K562 (cell line): ENCODE measurements around the gene VPS13D. TPM values are rescaled to one million over a fixed set of nuclear protein-coding genes. Genes with fewer than 3 reads are reported as not detected.

Experiments used
- ARNT ChIP-seq, 2 experiments: fragments of 450-650 bp; IDR thresholded peaks; 2 replicates each; pipeline ENCODE4 v1.6.1; 2016; ENCODE audit warnings: mild to moderate bottlenecking in 1 of 2
- ATF4 ChIP-seq: fragments of 450-650 bp; formaldehyde crosslinking; IDR thresholded peaks from 2 replicates; pipeline ENCODE4 v1.4.0; 2022; ENCODE audit warnings: mild to moderate bottlenecking, moderate library complexity
- CHD1 ChIP-seq: fragments of 200-600 bp; sonication (generic); IDR thresholded peaks from one replicate; pipeline ENCODE4 v1.6.1; 2012; ENCODE audit warnings: mild to moderate bottlenecking, moderate library complexity, low read length, inconsistent platforms
- GATAD2A ChIP-seq: fragments of 450-650 bp; IDR thresholded peaks from 2 replicates; pipeline ENCODE4 v1.6.1; 2017
- GTF2A2 ChIP-seq: IDR thresholded peaks from 2 replicates; pipeline ENCODE4 v1.6.1; 2016; ENCODE audit warnings: mild to moderate bottlenecking, missing genetic modification characterization, missing compliant biosample characterization
- HDGF ChIP-seq: fragments of 450-650 bp; IDR thresholded peaks from 2 replicates; pipeline ENCODE4 v1.6.1; 2016
- HINFP ChIP-seq: fragments of 450-650 bp; conservative IDR thresholded peaks from 2 replicates; pipeline ENCODE4 v1.6.1; 2016; ENCODE audit warnings: missing genetic modification characterization, low read depth, mild to moderate bottlenecking, control low read depth, missing compliant biosample characterization
- HOMEZ ChIP-seq: fragments of 250-450 bp; sonication (Bioruptor Pico); IDR thresholded peaks from 2 replicates; pipeline ENCODE4 v1.4.0; 2020; ENCODE audit warnings: mild to moderate bottlenecking, moderate library complexity
- MAFF ChIP-seq: IDR thresholded peaks from 2 replicates; pipeline ENCODE4 v1.6.1; 2012; ENCODE audit warnings: low read length, improper control_type of control experiment
- MYC ChIP-seq, 2 experiments: fragments of 250-450 bp in 1 of 2; sonication (Bioruptor Pico) in 1 of 2; IDR thresholded peaks; 2 replicates each; pipeline versions ENCODE4 v1.5.1 to v1.6.1; 2012 to 2021; ENCODE audit warnings: low read depth in 2 of 2, borderline replicate concordance in 1 of 2, improper control_type of control experiment in 1 of 2, low read length in 1 of 2, mild to moderate bottlenecking in 1 of 2, moderate library complexity in 1 of 2
- PHTF2 ChIP-seq: fragments of 250-450 bp; sonication (Bioruptor Pico); IDR thresholded peaks from 2 replicates; pipeline ENCODE4 v1.5.0; 2021; ENCODE audit warnings: mild to moderate bottlenecking
- PPARD ChIP-seq: fragments of 250-450 bp; sonication (Bioruptor Pico); IDR thresholded peaks from 2 replicates; pipeline ENCODE4 v1.8.0; 2022; ENCODE audit warnings: inconsistent platforms, mild to moderate bottlenecking, moderate library complexity
- PYGO2 ChIP-seq: fragments of 450-650 bp; IDR thresholded peaks from 2 replicates; pipeline ENCODE4 v1.6.1; 2016; ENCODE audit warnings: mild to moderate bottlenecking, missing genetic modification characterization, moderate library complexity, missing compliant biosample characterization
- ZNF280A ChIP-seq: fragments of 450-650 bp; IDR thresholded peaks from 2 replicates; pipeline ENCODE4 v1.6.1; 2018; ENCODE audit warnings: mild to moderate bottlenecking, low read depth; ENCODE audit not compliant: partially characterized antibody
- ZNF444 ChIP-seq: fragments of 250-450 bp; sonication (Bioruptor Pico); IDR thresholded peaks from 2 replicates; pipeline ENCODE4 v1.4.0; 2020; ENCODE audit warnings: mild to moderate bottlenecking, moderate library complexity
- ZNF609 ChIP-seq: sonication (generic); formaldehyde crosslinking; IDR thresholded peaks from 2 replicates; pipeline ENCODE4 v1.8.1; 2023; ENCODE audit warnings: missing genetic modification reagents, mild to moderate bottlenecking, borderline replicate concordance
- ZNF766 ChIP-seq: fragments of 200-800 bp; sonication (Bioruptor generic); conservative IDR thresholded peaks from 2 replicates; pipeline ENCODE4 v1.6.1; 2016; ENCODE audit warnings: missing genetic modification characterization, missing compliant biosample characterization
- polyA plus RNA-seq, 8 experiments: library from polyadenylated mRNA; depleted of rRNA in 4 of 8; stranded (reverse) in 5 of 8; unstranded in 3 of 8; fragments of >200 nt; fragmentation: Nextera tagmentation in 2 of 8; fragmentation: Illumina TruSeq in 1 of 8; extraction: Ambion mirVana in 2 of 8; extraction: Trizol in 1 of 8; gene quantifications; 2 replicates each; pipeline versions ENCODE4 v1.2.1 to v1.2.3, GENCODE V29; 2011 to 2014; ENCODE audit warnings: inconsistent platforms in 1 of 8, missing spikeins in 1 of 8
- total RNA-seq, 7 experiments: library from RNA; depleted of rRNA in 6 of 7; stranded (reverse); fragments of >200 nt in 6 of 7; fragmentation: Illumina TruSeq in 2 of 7; extraction: Trizol in 2 of 7; gene quantifications; 2 replicates each; pipeline versions ENCODE4 v1.2.1 to v1.2.3, GENCODE V29; 2011 to 2021; ENCODE audit warnings: low replicate concordance in 1 of 7

Gene VPS13D
- total and polyA plus RNA-seq, 9 of the 15 experiments (the other 6 are each of a cell fraction or from before 2014, with no cell fraction given): 6.1 to 51.5 (median 38.5) TPM

GRCh38 chr1:12460911-12461621 is 231.2 kb downstream of the VPS13D start (continued):
- TF ChIP-seq ZNF766 (CRISPR knock-in tag): no peak
- TF ChIP-seq MYC (IDR thresholded peaks at IDR 0.05; ENCODE audit: low read depth, low read length): no peak
- TF ChIP-seq MYC (CRISPR knock-in tag; IDR thresholded peaks at IDR 0.05; ENCODE audit: borderline replicate concordance, low read depth): no peak
- TF ChIP-seq ZNF444 (CRISPR knock-in tag): no peak
- TF ChIP-seq GATAD2A: no peak
- TF ChIP-seq MAFF: no peak
- 0 out of 2 replicates have a peak, but pooled peaks have one; percentile 39 for TF ChIP-seq GTF2A2 (tag)
- no peak for TF ChIP-seq PHTF2 (CRISPR knock-in tag)
- TF ChIP-seq ZNF609: no peak
- no peak for TF ChIP-seq ZNF280A
- TF ChIP-seq ARNT (IDR thresholded peaks at IDR 0.05): 0 out of 4 replicates have a peak, but pooled peaks of 1 of the 2 experiments have one; percentile 49
- no peak for TF ChIP-seq PPARD (CRISPR knock-in tag)
- no peak for TF ChIP-seq CHD1
- TF ChIP-seq ATF4: 0 out of 2 replicates have a peak, but pooled peaks have one; percentile 10
- TF ChIP-seq PYGO2 (tag): no peak
- no peak for TF ChIP-seq HOMEZ (CRISPR knock-in tag)
- no peak for TF ChIP-seq HDGF
- TF ChIP-seq HINFP (tag): no peak
